HG03139 (cell line): ENCODE measurements around the gene UQCC2.

Experiments
- ATAC-seq: cut with Tn5 transposase; IDR thresholded peaks from one replicate; pipeline ENCODE4 v1.9.1; 2021; ENCODE audit not compliant: unreplicated experiment

UQCC2 gene

GRCh38 chr6:33677689-33678088 is 33.8 kb downstream of the UQCC2 start:
- no peak for ATAC-seq

GRCh38 chr6:33677143-33677660 is 34.3 kb downstream of the UQCC2 start:
- ATAC-seq: no peak

GRCh38 chr6:33676416-33677142 is 34.9 kb downstream of the UQCC2 start:
- no peak for ATAC-seq

- ATAC-seq: no peak
These were observed 35.5 kb downstream of the UQCC2 start for GRCh38 chr6:33675968-33676367.

- ATAC-seq: no peak
These were observed 37.6 kb downstream of the UQCC2 start for GRCh38 chr6:33673851-33674250.

GRCh38 chr6:33672808-33673207 is 38.7 kb downstream of the UQCC2 start:
- no peak for ATAC-seq

- no peak for ATAC-seq
These were observed 39.8 kb downstream of the UQCC2 start for GRCh38 chr6:33671744-33672072.

- ATAC-seq: no peak
These were observed 40.3 kb downstream of the UQCC2 start for GRCh38 chr6:33670971-33671743.

GRCh38 chr6:33670086-33670660 is 41.3 kb downstream of the UQCC2 start:
- ATAC-seq: no peak

- ATAC-seq: no peak
These were observed 42.6 kb downstream of the UQCC2 start for GRCh38 chr6:33668914-33669313.

GRCh38 chr6:33668328-33668727 is 43.2 kb downstream of the UQCC2 start:
- no peak for ATAC-seq

- no peak for ATAC-seq
These were observed 43.7 kb downstream of the UQCC2 start for GRCh38 chr6:33667776-33668175.

GRCh38 chr6:33667072-33667471 is 44.4 kb downstream of the UQCC2 start:
- ATAC-seq: no peak

- no peak for ATAC-seq
These were observed 45.5 kb downstream of the UQCC2 start for GRCh38 chr6:33665957-33666356.

- no peak for ATAC-seq
These were observed 46.9 kb downstream of the UQCC2 start for GRCh38 chr6:33664506-33665057.

- no peak for ATAC-seq
These were observed 47.6 kb downstream of the UQCC2 start for GRCh38 chr6:33663727-33664449.

- ATAC-seq: no peak
These were observed 48.5 kb downstream of the UQCC2 start for GRCh38 chr6:33663028-33663427.

- no peak for ATAC-seq
These were observed 49.2 kb downstream of the UQCC2 start for GRCh38 chr6:33662318-33662717.

GRCh38 chr6:33661106-33661838 is 50.2 kb downstream of the UQCC2 start:
- ATAC-seq: no peak

GRCh38 chr6:33659986-33660385 is 51.5 kb downstream of the UQCC2 start:
- ATAC-seq: no peak
